GF-D8 (cell line): Measurements from ENCODE around the gene SYN1.

Experiments used
- DNase-seq: peaks from one replicate; lab custom pipeline; 2025; lab: John Stamatoyannopoulos, UW

The SYN1 gene

GRCh38 chrX:47572773-47573340 lies 46.8 kb downstream of the SYN1 start:
- no peak for DNase-seq

GRCh38 chrX:47571896-47572295 lies 47.8 kb downstream of the SYN1 start:
- no peak for DNase-seq

GRCh38 chrX:47571215-47571614 lies 48.4 kb downstream of the SYN1 start:
- no peak for DNase-seq

GRCh38 chrX:47570794-47571193 lies 48.9 kb downstream of the SYN1 start:
- no peak for DNase-seq

GRCh38 chrX:47568656-47569295 lies 50.9 kb downstream of the SYN1 start:
- no peak for DNase-seq

- no peak for DNase-seq
These were observed 52.8 kb downstream of the SYN1 start for GRCh38 chrX:47566841-47567240.

- no peak for DNase-seq
These were observed 55.1 kb downstream of the SYN1 start for GRCh38 chrX:47564438-47565085.

- DNase-seq: no peak
These were observed 55.8 kb downstream of the SYN1 start for GRCh38 chrX:47563801-47564315.

GRCh38 chrX:47562615-47563243 lies 56.9 kb downstream of the SYN1 start:
- DNase-seq: no peak

- no peak for DNase-seq
These were observed 58.0 kb downstream of the SYN1 start for GRCh38 chrX:47561659-47562151.

- peak; percentile 93 for DNase-seq
These were observed 58.6 kb downstream of the SYN1 start, which contains the start of gene ARAF for GRCh38 chrX:47560934-47561658. Gene ARAF, plus strand, starts transcription at chrX:47561205. Its CDS starts 1,763 bp downstream, at chrX:47562968.

GRCh38 chrX:47560179-47560933 lies 59.3 kb downstream of the SYN1 start:
- DNase-seq: no peak

- DNase-seq: no peak
These were observed 61.2 kb downstream of the SYN1 start for GRCh38 chrX:47558436-47558835.

GRCh38 chrX:47556045-47556623 lies 63.5 kb downstream of the SYN1 start:
- DNase-seq: peak; percentile 85

- no peak for DNase-seq
These were observed 76.2 kb downstream of the SYN1 start for GRCh38 chrX:47543496-47543895.

GRCh38 chrX:47540754-47541538 lies 78.7 kb downstream of the SYN1 start:
- DNase-seq: peak; percentile 73

- DNase-seq: no peak
These were observed 79.8 kb downstream of the SYN1 start for GRCh38 chrX:47539860-47540259.

- no peak for DNase-seq
These were observed 89.6 kb downstream of the SYN1 start for GRCh38 chrX:47530049-47530448.

GRCh38 chrX:47529548-47529947 lies 90.1 kb downstream of the SYN1 start:
- DNase-seq: no peak

GRCh38 chrX:47523713-47524166 lies 95.9 kb downstream of the SYN1 start:
- no peak for DNase-seq
